K562 treated with DMSO at 1 percent for 4 hours (cell line): ENCODE measurements around the gene ATP1B2. TPM values are rescaled to one million over a fixed set of nuclear protein-coding genes. Genes with fewer than 3 reads are reported as not detected.

ENCODE experiments used
- total RNA-seq: library from RNA; unstranded; fragments of 300-600 nt; gene quantifications from 2 replicates; pipeline ENCODE4 v1.2.3, GENCODE V29; 2022; ENCODE audit not compliant: insufficient read depth

Gene ATP1B2, protein sequence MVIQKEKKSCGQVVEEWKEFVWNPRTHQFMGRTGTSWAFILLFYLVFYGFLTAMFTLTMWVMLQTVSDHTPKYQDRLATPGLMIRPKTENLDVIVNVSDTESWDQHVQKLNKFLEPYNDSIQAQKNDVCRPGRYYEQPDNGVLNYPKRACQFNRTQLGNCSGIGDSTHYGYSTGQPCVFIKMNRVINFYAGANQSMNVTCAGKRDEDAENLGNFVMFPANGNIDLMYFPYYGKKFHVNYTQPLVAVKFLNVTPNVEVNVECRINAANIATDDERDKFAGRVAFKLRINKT
- total RNA-seq = 2.0 and 3.5 TPM in 2 replicates

GRCh38 chr17:7650509-7651096 lies at the start of gene ATP1B2:
Gene ATP1B2, plus strand, starts transcription at chr17:7650926. Its CDS starts 593 bp downstream, at chr17:7651519.

GRCh38 chr17:7614425-7615264 lies 36.1 kb upstream of the ATP1B2 start, which contains the start of gene FXR2:
Gene FXR2, minus strand, starts transcription at chr17:7614897. Its CDS starts 365 bp downstream, at chr17:7614532.

GRCh38 chr17:7627250-7628121 lies 23.2 kb upstream of the ATP1B2 start, which contains the start of gene SAT2:
Gene SAT2, minus strand, starts transcription at chr17:7627821. Its CDS starts 186 bp downstream, at chr17:7627635.

DNA sequence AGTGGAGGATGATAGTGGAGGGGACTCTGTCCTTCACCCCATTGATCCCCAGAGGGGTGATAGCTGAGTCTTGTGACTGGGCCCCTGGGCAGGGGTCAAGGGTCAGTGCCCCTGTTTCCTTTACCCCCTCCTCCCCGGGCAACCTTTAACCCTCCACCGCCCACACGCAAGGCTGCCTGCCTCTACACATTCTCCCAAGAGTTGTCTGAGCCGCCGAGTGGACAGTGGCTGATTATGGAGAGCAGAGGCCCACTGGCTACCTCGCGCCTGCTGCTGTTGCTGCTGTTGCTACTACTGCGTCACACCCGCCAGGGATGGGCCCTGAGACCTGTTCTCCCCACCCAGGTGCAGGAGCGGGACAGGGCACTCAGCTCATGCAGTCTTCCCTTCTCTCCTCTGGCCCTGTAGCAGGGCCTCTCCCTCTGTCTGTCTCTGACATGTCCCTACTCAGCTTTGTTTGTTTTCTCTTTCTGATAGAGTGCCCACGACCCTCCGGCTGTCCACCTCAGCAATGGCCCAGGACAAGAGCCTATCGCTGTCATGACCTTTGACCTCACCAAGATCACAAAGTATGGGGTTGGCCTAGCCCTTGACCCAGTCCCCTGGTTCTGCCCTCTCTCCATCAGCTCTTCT lies 20.7 kb upstream of the ATP1B2 start, which contains the start of gene SHBG:
Gene SHBG (plus strand): TSS at position 197 of the 633 bp plus-strand sequence. CDS start 38 bp downstream, at position 235.

DNA sequence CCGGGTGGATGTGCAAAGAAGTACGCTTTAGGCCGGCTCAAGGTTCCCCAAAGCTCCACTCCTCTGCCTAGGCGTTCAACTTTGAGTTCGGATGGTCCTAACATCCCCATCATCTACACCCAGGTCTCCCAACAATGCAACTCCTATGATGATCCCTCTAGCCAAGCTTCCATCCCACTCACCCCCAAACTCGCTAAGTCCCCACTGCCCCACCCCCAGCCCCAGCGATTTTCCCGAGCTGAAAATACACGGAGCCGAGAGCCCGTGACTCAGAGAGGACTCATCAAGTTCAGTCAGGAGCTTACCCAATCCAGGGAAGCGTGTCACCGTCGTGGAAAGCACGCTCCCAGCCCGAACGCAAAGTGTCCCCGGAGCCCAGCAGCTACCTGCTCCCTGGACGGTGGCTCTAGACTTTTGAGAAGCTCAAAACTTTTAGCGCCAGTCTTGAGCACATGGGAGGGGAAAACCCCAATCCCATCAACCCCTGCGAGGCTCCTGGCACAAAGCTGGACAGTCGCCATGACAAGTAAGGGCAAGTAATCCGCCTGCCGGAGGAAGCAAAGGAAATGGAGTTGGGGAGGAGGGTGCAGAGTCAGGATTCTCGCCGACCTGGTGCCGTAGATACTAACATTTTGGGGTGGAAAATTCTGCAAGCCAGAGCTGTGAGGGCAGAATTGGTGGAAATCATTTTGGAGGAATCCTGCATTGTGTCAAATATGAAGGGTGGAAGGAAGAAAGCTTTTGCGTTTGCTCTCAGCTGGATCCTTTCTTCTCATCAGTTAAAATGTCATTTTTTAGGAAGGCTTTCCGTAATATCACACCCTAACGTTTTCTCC lies 36.6 kb downstream of the ATP1B2 start, which contains the start of gene TP53:
Gene TP53 (minus strand): TSS at position 419 of the 836 bp plus-strand sequence. CDS start 10,896 bp downstream, outside the sequence.

DNA sequence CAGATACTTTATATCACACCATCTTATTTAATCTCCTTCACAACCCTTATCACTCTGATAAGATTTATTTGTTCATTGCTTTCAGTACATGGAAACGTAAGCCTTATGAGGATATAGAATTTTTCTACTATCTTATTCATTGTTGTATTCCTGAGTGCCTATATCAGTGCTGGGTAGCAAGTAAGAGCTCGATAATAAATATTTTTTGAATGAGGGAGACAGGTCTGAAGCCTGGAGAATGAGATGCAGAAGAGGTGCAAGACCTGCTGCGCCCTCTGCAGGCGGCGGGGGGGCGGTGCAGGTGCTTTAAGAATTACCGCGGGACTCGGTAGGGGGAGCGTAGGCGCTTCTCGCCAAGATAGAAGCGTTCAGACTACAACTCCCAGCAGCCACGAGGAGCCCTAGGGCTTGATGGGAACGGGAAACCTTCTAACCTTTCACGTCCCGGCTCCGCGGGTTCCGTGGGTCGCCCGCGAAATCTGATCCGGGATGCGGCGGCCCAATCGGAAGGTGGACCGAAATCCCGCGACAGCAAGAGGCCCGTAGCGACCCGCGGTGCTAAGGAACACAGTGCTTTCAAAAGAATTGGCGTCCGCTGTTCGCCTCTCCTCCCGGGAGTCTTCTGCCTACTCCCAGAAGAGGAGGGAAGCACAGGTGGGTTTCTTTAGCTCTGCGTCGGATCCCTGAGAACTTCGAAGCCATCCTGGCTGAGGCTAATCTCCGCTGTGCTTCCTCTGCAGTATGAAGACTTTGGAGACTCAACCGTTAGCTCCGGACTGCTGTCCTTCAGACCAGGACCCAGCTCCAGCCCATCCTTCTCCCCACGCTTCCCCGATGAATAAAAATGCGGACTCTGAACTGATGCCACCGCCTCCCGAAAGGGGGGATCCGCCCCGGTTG lies 37.4 kb downstream of the ATP1B2 start, which contains the start of gene WRAP53:
Gene WRAP53 (plus strand): TSS at position 570 of the 900 bp plus-strand sequence. CDS start 172 bp downstream, at position 742.

GRCh38 chr17:7704601-7705268 lies 54.0 kb downstream of the ATP1B2 start, which contains the start of gene EFNB3:
Gene EFNB3, plus strand, starts transcription at chr17:7705202. Its CDS starts 397 bp downstream, at chr17:7705599.

Other genes starting within 250 kb of the ATP1B2 start
- 43.4 and 70.5 TPM in 2 replicates for gene TMEM256, start 246.8 kb upstream of the ATP1B2 start, total RNA-seq
- 7.1 and 11.9 TPM in 2 replicates for gene NLGN2, start 243.1 kb upstream of the ATP1B2 start, total RNA-seq
- not detected in 2 replicates for gene SPEM1, start 230.6 kb upstream of the ATP1B2 start, total RNA-seq
- gene SPEM2, start 225.3 kb upstream of the ATP1B2 start, total RNA-seq = not detected in 2 replicates
- not detected in 2 replicates for gene SPEM3, start 222.1 kb upstream of the ATP1B2 start, total RNA-seq
- gene TMEM102, start 215.5 kb upstream of the ATP1B2 start, total RNA-seq = 6.8 and 6.9 TPM in 2 replicates
- gene FGF11, start 211.4 kb upstream of the ATP1B2 start, total RNA-seq = 5.7 and 9.0 TPM in 2 replicates
- gene CHRNB1, start 205.9 kb upstream of the ATP1B2 start, total RNA-seq = 8.1 and 9.3 TPM in 2 replicates
- gene ZBTB4, start 171.3 kb upstream of the ATP1B2 start, total RNA-seq = 3.2 TPM in 2 replicates
- gene SLC35G6, start 169.5 kb upstream of the ATP1B2 start, total RNA-seq = not detected in 2 replicates
- gene POLR2A, start 166.6 kb upstream of the ATP1B2 start, total RNA-seq = 59.8 and 69.8 TPM in 2 replicates
- 1.7 and 2.1 TPM in 2 replicates for gene TNFSF12, start 101.9 kb upstream of the ATP1B2 start, total RNA-seq
- gene TNFSF13, start 92.2 kb upstream of the ATP1B2 start, total RNA-seq = 1.0 and 1.9 TPM in 2 replicates
- gene SENP3, start 89.0 kb upstream of the ATP1B2 start, total RNA-seq = 36.6 and 40.6 TPM in 2 replicates
- gene CD68, start 71.3 kb upstream of the ATP1B2 start, total RNA-seq = 45.7 and 47.2 TPM in 2 replicates
- 82.7 and 83.4 TPM in 2 replicates for gene MPDU1, start 67.1 kb upstream of the ATP1B2 start, total RNA-seq
- 4.0 and 8.5 TPM in 2 replicates for gene SOX15, start 60.8 kb upstream of the ATP1B2 start, total RNA-seq
- 40.7 and 49.2 TPM in 2 replicates for gene FXR2, start 36.0 kb upstream of the ATP1B2 start, total RNA-seq
- 29.5 and 43.0 TPM in 2 replicates for gene SAT2, start 23.1 kb upstream of the ATP1B2 start, total RNA-seq
- gene SHBG, start 20.8 kb upstream of the ATP1B2 start, total RNA-seq = not detected in 2 replicates
- 5.5 and 5.8 TPM in 2 replicates for gene TP53, start 36.6 kb downstream of the ATP1B2 start, total RNA-seq
- gene WRAP53, start 37.6 kb downstream of the ATP1B2 start, total RNA-seq = 29.2 and 33.1 TPM in 2 replicates
- gene EFNB3, start 54.3 kb downstream of the ATP1B2 start, total RNA-seq = not detected in 2 replicates
- not detected in 2 replicates for gene DNAH2, start 66.8 kb downstream of the ATP1B2 start, total RNA-seq
- gene KDM6B, start 183.3 kb downstream of the ATP1B2 start, total RNA-seq = 16.3 and 17.1 TPM in 2 replicates
- gene TMEM88, start 204.1 kb downstream of the ATP1B2 start, total RNA-seq = 1.4 TPM in 1 of 2 replicates, not detected in the other
- 27.8 and 29.8 TPM in 2 replicates for gene NAA38, start 206.6 kb downstream of the ATP1B2 start, total RNA-seq
- gene CYB5D1, start 207.1 kb downstream of the ATP1B2 start, total RNA-seq = 1.2 and 3.8 TPM in 2 replicates
- gene CHD3, start 237.9 kb downstream of the ATP1B2 start, total RNA-seq = 28.9 and 41.1 TPM in 2 replicates